Measurements from ENCODE around the gene STX18.

DNA sequence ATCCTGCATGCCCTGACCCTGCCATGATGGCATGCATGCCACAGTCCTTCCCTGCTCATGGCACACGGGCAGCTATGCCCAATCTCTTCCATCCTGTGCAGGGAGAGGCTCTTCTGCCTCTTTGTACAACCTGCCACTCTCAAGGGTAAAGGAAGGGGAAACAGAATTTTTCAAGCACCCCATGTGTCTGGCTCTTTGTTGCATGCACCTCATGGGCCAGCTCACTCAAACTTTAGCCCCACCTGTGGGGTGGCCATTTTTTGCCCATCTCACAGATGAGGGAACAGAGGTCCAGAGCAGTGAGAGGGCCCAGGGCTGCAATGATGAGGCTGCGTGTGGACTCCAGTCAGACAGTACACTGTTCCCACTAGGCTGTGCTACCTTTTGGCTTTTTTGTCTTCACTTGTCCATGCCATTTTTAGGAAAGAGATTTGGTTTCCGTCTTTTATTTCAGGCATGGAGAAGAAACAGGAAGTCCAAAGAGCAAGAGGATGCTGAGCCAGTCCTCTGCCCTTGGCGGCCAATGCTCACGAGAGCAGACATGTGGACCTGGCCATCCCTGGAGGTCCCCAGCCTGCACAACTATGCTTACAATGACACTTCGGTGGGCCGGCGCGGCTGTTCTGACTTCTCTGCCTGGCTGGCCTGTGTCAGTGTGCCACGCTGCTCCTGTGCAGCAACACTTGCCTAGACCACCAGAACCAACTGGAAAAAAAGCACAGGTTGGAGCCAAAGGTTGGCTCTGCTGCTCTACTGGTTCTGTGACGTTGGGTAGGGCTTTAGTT is 109.3 kb downstream of the STX18 start:
- no peak for TF ChIP-seq CEBPB (IDR thresholded peaks at IDR 0.05; ENCODE audit: low read depth)
- no peak for TF ChIP-seq EZH2phosphoT487 (IDR thresholded peaks at IDR 0.05; ENCODE audit: borderline replicate concordance)
- TF ChIP-seq POLR2AphosphoS5 (IDR thresholded peaks at IDR 0.05; ENCODE audit: low read depth, low read length), result no peak
- TF ChIP-seq, protein P1, sequence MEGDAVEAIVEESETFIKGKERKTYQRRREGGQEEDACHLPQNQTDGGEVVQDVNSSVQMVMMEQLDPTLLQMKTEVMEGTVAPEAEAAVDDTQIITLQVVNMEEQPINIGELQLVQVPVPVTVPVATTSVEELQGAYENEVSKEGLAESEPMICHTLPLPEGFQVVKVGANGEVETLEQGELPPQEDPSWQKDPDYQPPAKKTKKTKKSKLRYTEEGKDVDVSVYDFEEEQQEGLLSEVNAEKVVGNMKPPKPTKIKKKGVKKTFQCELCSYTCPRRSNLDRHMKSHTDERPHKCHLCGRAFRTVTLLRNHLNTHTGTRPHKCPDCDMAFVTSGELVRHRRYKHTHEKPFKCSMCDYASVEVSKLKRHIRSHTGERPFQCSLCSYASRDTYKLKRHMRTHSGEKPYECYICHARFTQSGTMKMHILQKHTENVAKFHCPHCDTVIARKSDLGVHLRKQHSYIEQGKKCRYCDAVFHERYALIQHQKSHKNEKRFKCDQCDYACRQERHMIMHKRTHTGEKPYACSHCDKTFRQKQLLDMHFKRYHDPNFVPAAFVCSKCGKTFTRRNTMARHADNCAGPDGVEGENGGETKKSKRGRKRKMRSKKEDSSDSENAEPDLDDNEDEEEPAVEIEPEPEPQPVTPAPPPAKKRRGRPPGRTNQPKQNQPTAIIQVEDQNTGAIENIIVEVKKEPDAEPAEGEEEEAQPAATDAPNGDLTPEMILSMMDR (IDR thresholded peaks at IDR 0.05 in 2 of 3, conservative IDR thresholded peaks at IDR 0.05 in 1 of 3; ENCODE audit: borderline replicate concordance in 1 of 3, insufficient read depth in 1 of 3, low read depth in 2 of 3, low read length in 2 of 3), result no peak
